GM18861 (cell line): ENCODE results near the gene GPR83.
"Not testable (repeated sequence)": the region's sequence is repeated elsewhere in the genome, so short reads cannot be mapped to it uniquely, and the experiment has no call there.

Experiments used
- ATAC-seq: cut with Tn5 transposase; IDR thresholded peaks from one replicate; pipeline ENCODE4 v1.9.1; 2021; ENCODE audit not compliant: unreplicated experiment

The GPR83 gene

DNA sequence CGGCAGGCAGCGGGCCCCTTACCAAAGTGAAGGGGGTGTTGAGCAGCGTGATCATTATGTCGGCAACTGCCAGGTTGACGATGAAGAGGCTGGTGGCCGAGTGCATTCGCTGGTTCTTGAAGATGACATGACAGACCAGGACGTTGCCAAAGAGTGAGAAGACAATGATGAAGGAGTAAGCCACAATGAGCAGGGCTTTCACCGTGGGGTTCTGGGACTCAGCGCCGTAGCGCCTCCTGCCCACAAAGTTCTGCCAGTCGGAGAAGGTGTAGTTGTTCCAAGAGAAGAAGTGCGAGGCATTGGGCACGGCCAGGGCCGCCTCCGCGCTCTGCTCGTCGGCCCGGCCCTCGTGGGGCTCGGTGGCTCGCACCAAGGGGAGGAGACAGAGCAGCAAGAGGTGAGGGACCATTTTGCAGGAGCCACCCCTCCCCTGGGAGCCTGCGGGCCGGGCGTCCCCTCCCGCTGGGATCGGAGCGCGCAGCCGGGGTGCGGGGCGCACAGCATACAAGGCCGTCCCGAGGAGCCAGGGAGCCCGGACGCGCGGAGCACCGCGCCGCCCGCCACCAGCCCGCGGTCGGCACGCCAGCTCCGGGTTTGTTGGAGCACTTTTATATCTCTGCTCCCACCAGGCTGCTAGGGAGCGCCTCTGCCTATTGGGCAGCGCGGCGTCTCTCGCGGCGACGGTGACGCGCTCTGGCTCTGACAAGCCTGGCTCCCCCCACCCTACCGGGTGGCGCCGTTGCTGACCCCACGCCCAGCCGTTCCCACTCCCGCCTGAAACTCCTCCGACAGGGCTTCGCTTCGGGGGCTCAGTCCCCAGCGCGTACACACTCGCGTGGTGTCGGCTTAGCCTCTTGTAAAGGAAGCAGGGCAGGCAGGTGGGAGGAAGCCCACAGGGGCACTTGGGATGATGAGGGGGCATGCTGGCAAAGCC is at the start of gene GPR83:
GPR83 (minus strand) TSS at position 581 of the 934 bp plus-strand sequence; CDS start at position 409, 172 bp downstream.
- no peak for ATAC-seq

DNA sequence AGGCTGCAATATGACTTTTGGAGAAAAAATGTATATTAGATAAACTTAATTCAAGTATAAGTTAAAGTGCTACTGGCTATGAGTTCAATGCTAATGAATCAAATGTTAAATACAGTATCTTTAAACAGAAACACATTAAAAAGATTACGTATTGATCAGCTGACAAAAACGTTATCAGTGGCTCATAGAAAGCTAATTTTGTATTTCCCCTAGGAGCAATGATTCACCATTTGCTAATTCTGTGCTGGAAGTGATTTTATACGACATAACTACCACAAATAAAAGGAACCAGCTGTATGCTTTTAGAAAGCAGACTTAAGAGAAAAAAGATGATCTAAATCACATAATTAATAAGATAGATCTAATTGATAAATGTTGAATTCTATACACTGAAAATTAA is 48.8 kb upstream of the GPR83 start:
- ATAC-seq = no peak

DNA sequence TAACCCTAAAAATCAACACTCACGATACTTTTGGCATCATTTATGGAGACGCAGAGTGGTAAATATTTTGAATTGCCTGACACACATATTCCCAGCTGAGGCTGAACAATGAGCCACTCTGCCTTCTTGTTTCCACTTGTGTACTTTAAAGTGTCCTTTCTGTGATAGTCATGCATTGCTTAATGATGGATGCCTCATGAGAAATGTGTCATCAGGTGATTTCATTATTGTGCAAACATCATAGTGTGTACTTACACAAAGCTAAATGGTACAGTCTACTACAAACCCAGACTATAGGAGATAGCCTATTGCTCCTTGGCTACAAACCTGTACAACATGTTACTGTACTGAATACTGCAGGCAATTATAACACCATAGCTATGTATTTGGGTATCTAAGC is 48.2 kb upstream of the GPR83 start:
- no peak for ATAC-seq

DNA sequence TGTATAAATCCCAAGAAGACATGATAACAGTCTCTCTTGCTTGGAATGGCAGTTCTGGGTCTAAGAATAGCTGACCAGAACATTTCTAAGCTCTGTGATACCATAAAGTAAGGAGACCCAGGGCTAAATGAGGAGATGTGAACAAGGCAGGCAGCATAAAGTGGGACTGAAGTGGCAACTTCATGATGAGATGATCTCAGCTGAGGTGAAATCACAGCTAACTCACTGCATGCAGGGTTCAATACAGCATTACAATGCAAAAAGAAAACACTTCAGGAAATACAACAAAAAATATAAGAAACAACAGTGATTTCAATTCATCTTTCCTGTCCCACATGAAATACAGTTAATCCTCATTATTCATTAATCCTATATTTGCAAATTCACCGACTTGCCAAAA is 47.8 kb upstream of the GPR83 start:
- no peak for ATAC-seq

DNA sequence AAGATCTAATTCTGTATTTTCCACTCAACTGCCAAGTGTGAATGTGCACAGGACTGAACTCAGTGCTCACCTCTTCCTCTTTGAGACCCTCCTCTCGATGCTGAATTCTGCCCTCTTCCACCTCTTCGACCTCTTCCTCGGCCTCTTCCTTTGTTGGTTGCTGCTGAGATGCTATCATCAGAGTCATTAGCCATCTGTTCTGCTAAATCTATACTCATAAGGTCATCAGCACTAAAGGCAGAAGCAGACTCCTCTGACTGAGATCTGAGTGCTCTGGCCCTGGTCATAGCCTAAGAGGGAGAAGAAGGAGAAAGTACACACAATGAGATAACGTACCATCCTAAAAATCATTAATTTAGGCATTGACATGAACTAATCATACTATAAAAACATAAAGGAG is 45.9 kb upstream of the GPR83 start:
- no peak for ATAC-seq

DNA sequence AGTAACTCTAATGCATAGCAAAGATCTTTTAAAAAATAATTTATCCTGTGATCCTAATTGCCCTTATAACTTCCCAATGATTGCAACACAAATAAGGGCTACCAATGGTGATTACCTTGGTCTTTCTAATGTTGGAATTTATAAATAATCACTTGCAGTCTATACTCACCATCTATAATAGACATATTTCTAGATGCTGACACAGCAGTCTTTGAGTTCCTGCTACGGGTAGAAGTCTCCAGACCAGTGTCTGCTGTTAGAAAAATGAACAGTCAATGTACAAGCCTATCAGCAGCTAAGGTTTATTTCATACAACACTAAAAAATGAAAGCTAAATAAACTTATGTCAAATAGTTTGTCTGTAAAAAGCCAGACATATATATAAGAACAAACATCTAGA is 44.4 kb upstream of the GPR83 start:
- no peak for ATAC-seq

DNA sequence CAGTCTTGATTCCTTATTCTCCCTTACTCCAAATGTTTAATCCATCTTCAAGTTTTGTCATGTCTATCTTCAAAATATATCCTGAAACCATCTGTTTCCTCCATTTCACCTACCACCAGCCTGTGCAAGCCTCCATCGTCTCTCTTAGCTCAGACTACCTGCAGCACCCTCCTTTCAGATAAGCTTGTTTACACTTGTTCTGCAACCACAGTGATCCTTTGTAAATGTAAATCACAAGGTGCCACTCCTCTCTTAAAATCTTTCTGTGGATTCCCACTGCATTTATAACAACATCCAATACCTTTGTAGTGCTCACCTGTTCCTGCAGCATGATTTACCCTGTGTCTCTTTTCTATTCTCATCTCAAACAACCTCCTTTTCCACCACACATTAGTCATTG is 31.8 kb upstream of the GPR83 start:
- no peak for ATAC-seq

DNA sequence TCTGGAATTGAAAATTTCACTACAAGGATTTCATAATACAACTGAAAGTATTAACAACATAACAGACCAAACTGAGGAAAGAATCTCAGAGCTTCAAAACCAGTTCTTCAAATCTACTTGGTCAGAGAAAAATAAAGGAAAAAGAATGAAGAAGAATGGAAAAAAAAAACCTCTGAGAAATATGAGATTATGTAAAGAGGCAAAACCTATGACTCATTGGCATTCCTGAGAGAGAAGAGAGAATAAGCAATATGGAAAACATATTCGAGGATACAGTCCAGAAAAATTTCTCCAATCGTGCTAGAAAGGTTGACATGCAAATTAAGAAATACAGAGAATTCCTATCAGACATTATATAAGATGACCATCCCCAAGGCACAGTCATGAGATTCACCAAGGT is 23.4 kb upstream of the GPR83 start:
- ATAC-seq = no peak

DNA sequence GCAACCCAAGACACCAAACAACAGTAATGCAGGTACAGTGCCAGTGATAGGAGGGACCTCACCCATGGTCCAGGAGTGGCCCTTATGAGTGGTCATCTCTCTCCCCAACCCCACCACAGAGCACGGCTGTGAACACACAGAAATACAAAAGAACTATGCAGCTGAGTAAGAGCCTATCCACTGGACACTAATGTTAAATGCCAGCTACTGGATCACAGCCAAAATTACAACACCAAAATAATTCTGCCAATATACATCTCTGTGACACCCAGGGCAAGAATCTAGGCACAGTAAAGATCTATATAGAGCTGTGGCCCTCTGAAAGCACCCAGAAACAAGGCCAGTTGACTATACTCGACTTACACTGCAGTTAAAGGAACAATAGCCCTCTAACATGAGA is 22.8 kb upstream of the GPR83 start:
- no peak for ATAC-seq

DNA sequence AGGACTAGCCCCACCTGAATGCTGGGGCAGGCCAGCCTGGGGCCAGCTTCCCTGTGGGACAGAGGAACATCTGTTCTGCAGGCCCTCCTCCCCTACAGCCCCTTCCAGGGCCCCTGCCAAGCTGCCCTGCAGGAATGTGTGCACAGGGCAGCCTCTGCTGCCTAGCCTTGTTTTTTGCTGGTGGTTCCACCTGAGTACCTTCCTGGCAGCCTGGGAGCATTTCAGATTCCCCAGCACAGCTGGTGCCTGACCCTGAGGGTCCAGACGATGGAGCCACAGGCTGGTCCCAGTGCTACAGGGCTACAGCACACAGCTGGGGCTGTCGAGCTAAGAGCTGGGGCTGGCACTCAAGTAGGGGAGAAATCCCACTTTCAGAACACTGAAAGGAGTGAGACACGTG is 22.3 kb upstream of the GPR83 start:
- no peak for ATAC-seq

DNA sequence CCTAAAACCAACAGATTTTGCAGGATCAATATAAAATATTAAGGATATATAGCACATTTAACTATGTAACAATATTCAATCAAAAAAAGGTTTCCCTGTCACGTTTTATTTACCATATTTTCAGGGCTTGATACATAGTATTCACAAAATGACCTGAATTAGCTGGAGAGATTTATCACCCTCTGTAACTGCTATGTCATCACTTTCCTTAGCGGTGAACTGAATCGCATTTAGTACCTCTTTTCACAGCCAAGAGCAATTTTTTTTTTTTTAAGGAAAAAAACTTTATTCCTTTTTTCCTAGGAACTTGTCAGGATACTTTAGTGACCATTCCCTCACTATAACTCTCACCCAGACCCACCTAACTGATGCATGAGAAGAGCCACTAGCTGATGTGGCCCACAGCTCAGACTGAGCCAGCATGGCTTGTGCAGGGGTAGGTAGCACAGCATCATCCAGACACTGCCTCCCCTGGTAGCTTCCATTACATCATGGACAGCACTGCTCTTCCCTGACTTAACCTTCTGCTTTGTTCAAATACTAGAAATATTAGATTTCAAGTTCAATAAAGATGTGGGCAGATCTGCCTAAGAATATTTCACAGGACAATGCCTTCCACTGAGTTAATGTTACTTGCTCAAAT is 17.0 kb upstream of the GPR83 start:
- ATAC-seq = no peak

DNA sequence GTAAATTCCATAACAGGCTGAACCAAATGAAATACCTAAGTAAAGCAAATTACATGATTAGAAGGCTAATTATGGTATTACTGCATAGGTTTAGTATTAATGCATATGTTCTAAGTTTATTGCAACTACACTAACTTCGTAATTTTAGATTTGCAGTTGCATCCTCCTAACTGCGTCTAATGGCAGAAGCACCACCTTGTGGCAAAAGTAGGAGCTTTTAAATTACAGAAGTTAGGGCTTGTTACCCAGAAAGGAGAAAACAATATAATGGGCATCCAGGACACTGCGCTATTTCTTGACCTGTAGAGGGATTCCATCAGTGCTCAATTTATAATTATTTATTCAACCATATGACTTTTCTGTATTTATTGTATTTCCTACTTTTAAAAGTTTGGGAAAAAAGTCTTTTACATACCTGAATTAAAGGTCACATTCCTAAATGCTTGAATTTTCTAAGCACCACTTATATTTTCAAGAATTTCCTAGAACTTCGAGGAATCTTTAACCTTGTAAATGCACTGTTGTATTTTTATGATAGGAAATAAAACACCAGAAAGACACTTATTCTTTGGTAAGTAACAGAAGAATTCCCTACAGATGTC is 16.3 kb upstream of the GPR83 start:
- ATAC-seq = no peak

DNA sequence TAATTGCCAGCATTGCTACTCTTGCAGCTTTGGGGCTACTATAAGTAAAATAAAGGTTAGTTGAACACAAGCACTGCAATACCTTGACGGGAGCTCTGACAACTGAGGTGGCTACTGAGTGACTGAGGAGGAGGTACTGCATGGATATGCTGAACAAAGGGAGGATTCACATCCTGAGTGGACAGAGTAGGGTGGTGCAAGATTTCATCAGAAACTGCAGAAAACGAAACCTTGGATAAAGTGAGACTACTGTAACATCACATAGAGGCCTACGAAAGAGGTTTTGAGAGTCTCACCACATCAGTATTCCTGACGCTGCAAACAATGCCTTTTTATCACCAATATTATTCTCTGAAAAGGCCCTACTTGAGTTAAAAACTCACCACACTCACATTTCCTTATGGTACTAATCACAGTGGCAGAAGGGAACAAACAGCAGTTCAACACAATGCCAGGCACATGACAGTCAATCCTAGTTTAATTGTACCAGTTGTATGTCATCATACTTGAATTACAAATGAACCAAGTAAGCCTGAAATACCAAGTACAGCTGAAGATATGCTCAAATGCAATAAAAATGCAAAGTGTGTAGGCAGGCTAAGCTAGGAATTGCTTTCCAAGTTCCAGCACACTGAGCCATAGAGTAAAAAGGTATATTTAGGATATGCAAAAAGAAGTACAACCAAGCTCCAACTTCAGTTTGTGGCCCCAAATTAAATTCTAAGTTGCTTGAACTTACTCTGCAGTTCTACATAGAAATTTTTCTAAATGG is 4.0 kb upstream of the GPR83 start:
- no peak for ATAC-seq

DNA sequence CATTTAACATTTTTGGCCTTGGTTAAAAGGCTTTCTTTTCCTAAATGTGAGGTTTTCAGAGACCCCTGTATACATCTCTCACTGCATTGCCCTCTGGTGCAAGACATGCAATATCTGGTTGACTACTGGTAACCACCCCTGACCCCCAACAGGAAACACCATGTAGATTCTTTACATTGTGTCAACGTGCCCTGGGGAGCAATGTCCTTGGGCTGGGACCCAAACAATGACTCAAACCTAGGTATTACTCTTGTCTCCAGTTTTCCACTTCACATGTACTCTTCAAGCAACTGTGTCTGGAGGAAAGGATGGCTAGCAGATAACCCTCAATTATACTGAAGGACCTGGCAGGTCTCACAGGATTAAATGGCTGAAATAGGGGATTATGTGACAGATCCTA is 1.1 kb upstream of the GPR83 start:
- ATAC-seq = no peak

DNA sequence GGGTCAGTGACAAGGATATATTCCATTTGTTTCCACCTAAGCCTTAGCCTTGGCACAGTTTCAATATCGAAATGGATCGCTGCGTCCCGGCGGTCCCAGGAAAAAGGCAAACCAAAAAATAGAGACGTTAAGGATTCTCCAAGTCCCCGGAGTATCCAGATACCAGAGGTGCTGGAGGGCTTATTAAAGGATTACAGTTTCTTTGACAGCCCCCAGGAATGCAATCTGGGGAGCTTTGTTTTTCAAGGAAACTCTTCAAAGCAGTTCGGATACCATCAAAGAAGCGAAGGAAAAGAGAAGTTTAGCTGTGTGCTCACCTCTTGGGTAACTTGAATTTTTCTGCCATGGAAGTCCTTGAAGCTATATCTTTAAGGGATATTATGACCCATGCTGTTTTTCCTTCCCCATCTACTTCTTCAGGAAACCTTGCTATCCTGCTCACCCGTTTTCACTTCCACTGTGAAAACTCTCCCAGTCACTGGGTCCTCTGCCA is 600 bp upstream of the GPR83 start:
- no peak for ATAC-seq

DNA sequence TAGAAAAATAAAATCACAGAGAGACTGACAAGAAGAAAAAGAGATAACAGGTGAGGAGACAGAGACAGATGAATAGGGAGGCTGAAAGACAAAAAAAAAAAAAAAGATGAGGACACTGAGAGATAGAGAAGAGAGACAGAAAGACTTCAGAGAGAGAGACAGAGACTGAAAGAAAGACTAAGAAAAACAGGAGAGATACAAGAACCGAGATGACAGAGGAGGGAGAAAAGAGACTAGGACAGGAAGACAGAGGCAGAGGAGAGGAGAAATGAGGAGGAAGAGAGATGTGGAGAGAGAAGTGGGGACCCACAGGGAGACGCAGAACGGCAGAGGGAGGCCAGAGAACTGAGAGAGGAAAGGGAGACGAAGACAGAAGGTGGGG is 771 bp downstream of the GPR83 start:
- ATAC-seq = no peak

DNA sequence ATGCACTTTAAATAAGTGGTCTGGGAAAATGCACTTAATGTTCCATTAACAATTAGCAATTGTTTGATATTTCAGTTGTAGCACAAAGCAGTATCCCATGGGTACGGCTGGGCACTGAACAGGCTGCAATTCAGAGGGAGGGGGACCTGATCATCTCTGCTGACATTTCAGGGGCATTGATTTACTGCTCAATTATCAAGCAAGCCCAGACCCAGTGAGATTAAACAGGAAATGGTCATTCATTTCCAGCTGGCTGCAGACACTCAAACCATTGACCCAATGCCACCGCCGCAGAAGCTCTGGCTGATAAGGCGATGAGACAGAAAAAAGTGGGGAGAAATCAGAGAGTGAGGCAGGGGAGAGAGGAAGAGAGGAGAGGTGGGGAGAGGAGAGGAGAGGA is 1.2 kb downstream of the GPR83 start:
- no peak for ATAC-seq

DNA sequence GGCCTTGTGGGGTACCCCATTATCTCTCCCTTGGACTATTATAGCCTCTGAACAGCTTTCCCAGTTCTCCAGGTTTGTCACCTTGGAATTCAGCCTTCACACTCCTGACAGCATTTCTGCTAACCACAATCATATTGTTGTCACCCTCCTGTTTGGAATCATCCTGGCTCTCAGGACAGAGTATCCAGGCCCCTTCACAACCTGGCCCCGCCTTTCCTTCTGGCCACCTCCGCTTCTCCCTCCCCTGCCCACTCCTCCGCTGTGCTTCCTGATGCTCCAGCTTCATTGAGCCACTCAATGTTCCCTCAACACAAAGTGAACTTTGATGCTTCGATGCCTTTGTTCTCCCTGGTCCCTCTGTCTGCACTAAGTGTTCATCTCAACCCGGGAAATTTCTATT is 3.1 kb downstream of the GPR83 start:
- ATAC-seq = no peak

DNA sequence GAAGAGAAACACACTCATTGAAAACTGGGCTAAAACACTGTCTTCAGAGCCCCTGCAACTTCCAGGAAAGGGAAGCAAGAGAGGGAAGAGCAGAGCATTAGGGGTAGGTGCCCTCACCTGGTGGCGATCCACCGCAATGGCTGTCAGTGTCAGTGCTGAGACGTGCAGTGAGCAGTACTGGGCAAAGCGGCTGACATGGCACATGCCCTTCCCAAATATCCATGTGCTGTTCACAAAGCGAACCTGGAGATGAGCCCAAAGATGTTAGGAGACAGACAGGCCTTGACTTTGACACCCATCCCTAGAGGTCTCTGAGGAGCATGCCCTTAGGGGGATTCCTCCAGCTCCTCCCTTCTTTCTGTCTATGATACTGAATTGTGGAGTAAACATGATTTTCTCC is 4.9 kb downstream of the GPR83 start:
- no peak for ATAC-seq

DNA sequence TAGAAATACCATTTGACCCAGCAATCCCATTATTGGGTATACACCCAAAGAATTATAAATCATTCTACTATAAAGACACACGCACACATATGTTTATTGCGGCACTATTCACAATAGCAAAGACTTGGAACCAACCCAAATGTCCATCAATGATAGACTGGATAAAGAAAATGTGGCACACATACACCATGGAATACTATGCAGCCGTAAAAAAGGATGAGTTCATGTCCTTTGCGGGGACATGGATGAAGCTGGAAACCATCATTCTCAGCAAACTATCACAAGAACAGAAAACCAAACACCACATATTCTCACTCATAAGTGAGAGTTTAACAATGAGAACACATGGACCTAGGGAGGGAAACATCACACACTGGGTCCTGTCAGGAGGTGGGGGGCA is 9.3 kb downstream of the GPR83 start:
- not testable (repeated sequence) for ATAC-seq

DNA sequence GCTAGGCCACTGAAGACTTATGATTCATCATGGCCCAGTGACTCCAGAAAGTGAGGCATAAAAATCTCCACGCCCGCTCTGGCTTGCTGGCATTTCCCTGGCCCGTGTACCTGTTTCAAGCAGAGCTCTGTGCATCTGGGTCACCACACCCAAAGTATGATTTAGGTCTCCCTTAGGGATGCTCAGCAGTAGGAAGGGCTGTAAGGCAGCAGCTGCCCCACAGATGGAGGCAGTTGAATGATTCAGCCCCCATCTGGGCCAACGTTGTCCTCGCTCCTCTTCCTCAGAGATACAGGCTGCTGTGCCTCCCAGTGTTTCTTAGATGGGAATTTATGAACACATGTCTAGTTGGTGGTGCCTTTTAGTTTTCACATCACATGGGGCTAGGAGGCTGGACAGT is 21.6 kb downstream of the GPR83 start:
- no peak for ATAC-seq
